PC-9 (cell line): Measurements from ENCODE around the gene PDE11A.

ENCODE experiments used
- CTCF ChIP-seq: fragments of 200-600 bp; sonication (generic); conservative IDR thresholded peaks from 2 replicates; pipeline ENCODE4 v1.6.1; 2017; ENCODE audit warnings: mixed run types, antibody characterized with exemption, mild to moderate bottlenecking, moderate library complexity
- EZH2 ChIP-seq: fragments of 200-600 bp; sonication (generic); IDR thresholded peaks from 2 replicates; pipeline ENCODE4 v1.8.0; 2017; ENCODE audit warnings: antibody characterized with exemption, low read depth

- TF ChIP-seq CTCF = no peak
- TF ChIP-seq EZH2 = no peak
These were observed 406.2 kb downstream of the PDE11A start for GRCh38 chr2:177666408-177666807.
